ENCODE measurements around the gene ASXL3. TPM values are rescaled to one million over a fixed set of nuclear protein-coding genes. Genes with fewer than 3 reads are reported as not detected.
A peak's percentile ranks its signal among the peaks of the same experiment; 100 is the strongest.

Gene ASXL3
- total and polyA plus RNA-seq, 2 donors (not counting 3 experiments of a cell fraction or from before 2014, with no cell fraction given), result 0.07 to 0.27 TPM

- Histone ChIP-seq H3K9ac (replicated peaks; ENCODE audit: extremely low read depth, insufficient read depth, low read length) (no peak overlapping the region), H3K4me1 (ENCODE audit: control insufficient read depth, extremely low read depth, insufficient read depth, low read length) (no peaks in the 10 kb centered on the region), H2AFZ (ENCODE audit: low read depth, low read length) (no peak overlapping the region), H3K9me3 (replicated peaks; ENCODE audit: control insufficient read depth, insufficient read depth, low read length) (no peaks in the 10 kb centered on the region), H3K36me3 (ENCODE audit: control insufficient read depth in 2 of 2, extremely low read depth in 1 of 2, insufficient read depth in 2 of 2, low read length in 2 of 2) (no peaks in the 10 kb centered on the region), H3K27ac (ENCODE audit: insufficient read depth, low read depth, low read length) (no peak overlapping the region), H3K9me1 (replicated peaks; ENCODE audit: control insufficient read depth, extremely low read depth, insufficient read depth, low read length) (no peaks in the 10 kb centered on the region), H3K79me2 (ENCODE audit: control insufficient read depth, insufficient read depth, low read length) (no peaks in the 10 kb centered on the region), H4K20me1 (replicated peaks; ENCODE audit: control insufficient read depth, extremely low read depth, insufficient read depth, low read length) (no peaks in the 10 kb centered on the region), H3K27me3 (ENCODE audit: control insufficient read depth in 2 of 2, insufficient read depth in 2 of 2, low read length in 2 of 2) (no peaks in the 10 kb centered on the region), H3K4me3 (replicated peaks in 1 of 3; ENCODE audit: insufficient read depth in 1 of 3, low read depth in 1 of 3, low read length in 3 of 3) (no peak overlapping the region), H3K4me2 (ENCODE audit: insufficient read depth, low read length) (no peak overlapping the region)
- FAIRE-seq, result no peak
- TF ChIP-seq MYC (IDR thresholded peaks at IDR 0.05; ENCODE audit: low read depth, low read length), result no peak
- TF ChIP-seq CTCF (IDR thresholded peaks at IDR 0.05; ENCODE audit: extremely low read depth in 1 of 2, insufficient read depth in 1 of 2, low read depth in 1 of 2, low read length in 2 of 2), result no peak
- no peak for TF ChIP-seq FOS (IDR thresholded peaks at IDR 0.05; ENCODE audit: borderline replicate concordance, insufficient read depth, low read length)
- no peak for TF ChIP-seq JUN (IDR thresholded peaks at IDR 0.05; ENCODE audit: borderline replicate concordance, insufficient read depth, insufficient read length, low read depth)
- no peak for TF ChIP-seq POLR2AphosphoS5 (IDR thresholded peaks at IDR 0.05; ENCODE audit: insufficient read depth, low read depth, low read length)
- ChIA-PET CTCF (no interaction called here), POLR2A (no interaction called here)
- BruUV-seq (replicated peaks), result no TSS peak
- dilution Hi-C loops (cut with MboI; ENCODE audit: extremely low pct_ligation_motif_present, low sequenced_read_pairs), result no loop called here
- intact Hi-C loops (cut with micrococcal nuclease), result loop anchor here (5.0 kb wide), 1 partner anchor 90 kb away; the partner anchor contains the start of gene ASXL3
- no peak for DNase-seq (ENCODE audit: low read depth, low spot score)
Observed at GRCh38 chr18:33666915-33667314, 88.9 kb downstream of the ASXL3 start.

GRCh38 chr18:33669589-33669988 is 91.6 kb downstream of the ASXL3 start:
- DNase-seq (ENCODE audit: low read depth, low spot score) (no peak), FAIRE-seq (peak; percentile 26)
- Histone ChIP-seq H3K4me3 (replicated peaks in 1 of 3; ENCODE audit: insufficient read depth in 1 of 3, low read depth in 1 of 3, low read length in 3 of 3) (no peak overlapping the region), H3K79me2 (ENCODE audit: control insufficient read depth, insufficient read depth, low read length) (no peaks in the 10 kb centered on the region), H3K36me3 (ENCODE audit: control insufficient read depth in 2 of 2, extremely low read depth in 1 of 2, insufficient read depth in 2 of 2, low read length in 2 of 2) (no peaks in the 10 kb centered on the region), H3K4me2 (ENCODE audit: insufficient read depth, low read length) (no peak overlapping the region), H3K27me3 (ENCODE audit: control insufficient read depth in 2 of 2, insufficient read depth in 2 of 2, low read length in 2 of 2) (no peaks in the 10 kb centered on the region), H3K9ac (replicated peaks; ENCODE audit: extremely low read depth, insufficient read depth, low read length) (no peak overlapping the region), H4K20me1 (replicated peaks; ENCODE audit: control insufficient read depth, extremely low read depth, insufficient read depth, low read length) (no peaks in the 10 kb centered on the region), H3K27ac (ENCODE audit: insufficient read depth, low read depth, low read length) (no peak overlapping the region), H3K4me1 (ENCODE audit: control insufficient read depth, extremely low read depth, insufficient read depth, low read length) (no peaks in the 10 kb centered on the region), H2AFZ (ENCODE audit: low read depth, low read length) (no peak overlapping the region), H3K9me1 (replicated peaks; ENCODE audit: control insufficient read depth, extremely low read depth, insufficient read depth, low read length) (no peaks in the 10 kb centered on the region), H3K9me3 (replicated peaks; ENCODE audit: control insufficient read depth, insufficient read depth, low read length) (no peaks in the 10 kb centered on the region)
- TF ChIP-seq POLR2A (IDR thresholded peaks at IDR 0.05; ENCODE audit: low read depth, low read length), result no peak
- TF ChIP-seq POLR2AphosphoS5 (IDR thresholded peaks at IDR 0.05; ENCODE audit: insufficient read depth, low read depth, low read length), result no peak
- no peak for TF ChIP-seq CTCF (IDR thresholded peaks at IDR 0.05; ENCODE audit: extremely low read depth in 1 of 2, insufficient read depth in 1 of 2, low read depth in 1 of 2, low read length in 2 of 2)
- no peak for TF ChIP-seq FOS (IDR thresholded peaks at IDR 0.05; ENCODE audit: borderline replicate concordance, insufficient read depth, low read length)
- TF ChIP-seq GATA2 (IDR thresholded peaks at IDR 0.05; ENCODE audit: insufficient read depth, insufficient read length, low read depth, low read length), result no peak
- dilution Hi-C loops (cut with MboI; ENCODE audit: extremely low pct_ligation_motif_present, low sequenced_read_pairs), result no loop called here
- POLR2A ChIA-PET, result no interaction called here
- CTCF ChIA-PET, result no interaction called here
- BruUV-seq (replicated peaks), result no TSS peak
- intact Hi-C loops (cut with micrococcal nuclease), result loop anchor here (5.0 kb wide), 1 partner anchor 92 kb away; the partner anchor contains the start of gene ASXL3
